GM18870 (cell line): ENCODE results near the gene ITK.
"Not testable (repeated sequence)": the region's sequence is repeated elsewhere in the genome, so short reads cannot be mapped to it uniquely, and the experiment has no call there.

ENCODE experiments used
- ATAC-seq: cut with Tn5 transposase; IDR thresholded peaks from one replicate; pipeline ENCODE4 v1.9.1; 2021; ENCODE audit warnings: moderate library complexity; ENCODE audit not compliant: unreplicated experiment

The ITK gene

GRCh38 chr5:157210652-157211051 lies 30.0 kb downstream of the ITK start:
- ATAC-seq = not testable (repeated sequence)

DNA sequence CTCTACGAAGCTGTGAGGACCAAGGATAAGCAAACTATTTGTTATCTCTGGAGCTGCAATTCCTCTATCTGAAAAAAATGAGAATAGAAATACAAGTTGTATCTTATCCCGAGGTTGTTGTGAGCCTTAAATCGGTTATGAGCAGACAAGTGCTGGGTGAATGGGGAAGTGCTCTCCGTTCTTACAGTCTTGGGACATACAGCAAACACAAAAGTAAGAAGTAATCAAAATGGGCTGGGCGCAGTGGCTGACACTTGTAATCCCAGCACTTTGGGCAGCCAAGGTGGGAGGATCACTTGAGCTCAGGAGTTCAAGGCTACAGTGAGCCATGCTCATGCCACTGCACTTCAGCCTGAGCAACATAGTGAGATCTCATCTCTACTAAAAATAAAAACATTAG lies 31.7 kb downstream of the ITK start:
- no peak for ATAC-seq

DNA sequence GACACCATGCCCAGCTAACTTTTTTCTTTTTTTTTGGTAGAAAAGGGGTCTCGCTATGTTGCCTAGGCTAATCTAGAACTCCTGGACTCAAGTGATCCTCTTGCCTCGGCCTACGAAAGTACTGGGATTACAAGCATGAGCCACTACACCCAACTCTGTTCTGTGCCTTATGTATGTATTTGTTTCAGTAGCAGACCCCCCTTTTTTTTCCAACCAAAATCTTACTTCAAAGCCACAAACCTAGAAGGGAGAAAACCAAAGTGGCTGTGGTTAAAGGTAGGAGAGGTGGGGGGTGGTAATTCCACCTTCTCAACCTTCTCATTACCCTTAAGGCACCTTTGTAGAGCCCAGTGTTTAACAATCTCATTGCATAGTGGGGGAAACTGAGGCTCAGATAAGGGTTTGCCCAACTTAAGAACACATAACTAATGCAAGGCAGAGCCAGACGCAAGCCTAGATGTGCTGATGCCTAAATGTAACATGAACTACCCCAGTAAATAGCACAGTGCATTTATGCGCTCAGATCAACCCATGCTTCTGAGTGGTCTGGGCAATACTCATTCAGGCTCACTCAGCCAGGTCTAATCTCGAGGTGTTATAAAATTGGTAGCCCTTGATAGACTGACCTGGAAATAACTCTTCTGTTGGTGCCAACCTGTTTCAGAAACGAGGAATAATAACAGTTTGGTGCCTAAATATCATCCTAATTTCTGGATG lies 33.0 kb downstream of the ITK start:
- no peak for ATAC-seq

- ATAC-seq = no peak
These were observed 33.8 kb downstream of the ITK start for GRCh38 chr5:157214415-157214814.

DNA sequence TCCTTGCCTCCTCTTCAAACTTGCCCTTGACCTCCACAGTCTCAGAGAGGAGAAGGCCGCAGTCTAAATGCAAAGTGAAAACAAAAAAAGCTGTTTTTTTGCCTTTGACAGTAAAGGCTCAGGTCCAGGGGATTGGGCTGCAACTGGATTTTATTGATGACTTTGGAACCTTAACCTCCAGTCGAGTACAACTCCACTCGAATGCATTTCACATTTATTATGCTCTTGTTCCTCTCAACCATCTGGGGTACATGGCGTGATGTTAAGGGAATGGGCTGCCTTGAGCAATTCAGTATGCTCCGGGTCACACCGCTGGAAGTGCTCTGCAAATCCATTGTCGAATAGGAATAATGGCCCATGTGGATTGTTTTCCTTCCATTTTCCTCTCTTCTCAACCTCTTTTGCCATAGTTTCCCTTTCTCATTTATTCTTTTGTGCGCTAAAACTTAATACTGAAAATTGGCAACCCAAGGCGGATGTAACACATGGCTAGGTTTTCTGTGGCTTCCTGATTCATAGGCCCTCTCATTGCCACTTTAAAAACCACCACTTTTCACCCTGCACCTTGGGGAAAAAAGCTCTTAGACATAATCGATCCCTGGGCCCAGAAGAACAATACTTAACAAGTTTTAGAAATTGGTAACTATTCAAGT lies 34.3 kb downstream of the ITK start:
- ATAC-seq = no peak

- ATAC-seq = no peak
These were observed 35.0 kb downstream of the ITK start for GRCh38 chr5:157215514-157216167.

DNA sequence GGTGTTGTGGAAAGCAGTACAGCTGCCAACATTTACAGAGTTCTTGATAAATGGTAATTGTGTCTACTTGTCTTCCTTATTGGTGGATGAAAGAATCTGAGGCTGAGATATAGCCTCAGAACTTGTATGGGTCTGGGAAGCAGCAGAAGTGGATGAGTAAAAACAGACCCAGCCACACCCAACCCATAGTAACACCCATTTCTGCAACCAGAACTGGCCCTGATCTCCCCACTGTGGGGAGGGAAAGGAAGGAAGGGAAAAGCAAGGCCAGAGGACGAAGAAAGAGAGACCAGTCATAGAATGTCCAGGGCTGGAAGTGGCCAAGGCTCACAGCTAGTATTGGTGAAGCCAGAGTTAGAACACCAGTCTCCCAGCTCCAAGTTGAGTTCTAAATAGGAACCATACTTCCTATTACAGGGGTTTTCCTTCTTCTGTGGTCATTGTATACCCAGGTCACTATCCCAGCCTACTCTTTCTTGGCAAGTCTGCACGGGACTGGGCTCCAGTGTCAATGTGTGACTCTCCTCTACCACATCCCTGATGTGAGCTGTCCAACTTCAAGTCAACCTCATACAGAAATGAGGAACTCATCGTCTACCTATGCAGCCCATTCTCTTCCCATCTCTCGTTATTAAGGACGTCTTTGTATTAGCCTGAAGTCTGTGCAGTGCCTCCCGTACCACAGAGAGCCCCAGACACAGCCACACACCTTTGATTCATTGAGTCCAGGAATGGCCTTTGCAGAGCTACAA lies 35.9 kb downstream of the ITK start:
- ATAC-seq = no peak

- no peak for ATAC-seq
These were observed 36.8 kb downstream of the ITK start for GRCh38 chr5:157217289-157218024.

GRCh38 chr5:157219491-157220271 lies 39.0 kb downstream of the ITK start:
- ATAC-seq = peak; percentile 73

GRCh38 chr5:157221959-157222358 lies 41.3 kb downstream of the ITK start:
- ATAC-seq = no peak

DNA sequence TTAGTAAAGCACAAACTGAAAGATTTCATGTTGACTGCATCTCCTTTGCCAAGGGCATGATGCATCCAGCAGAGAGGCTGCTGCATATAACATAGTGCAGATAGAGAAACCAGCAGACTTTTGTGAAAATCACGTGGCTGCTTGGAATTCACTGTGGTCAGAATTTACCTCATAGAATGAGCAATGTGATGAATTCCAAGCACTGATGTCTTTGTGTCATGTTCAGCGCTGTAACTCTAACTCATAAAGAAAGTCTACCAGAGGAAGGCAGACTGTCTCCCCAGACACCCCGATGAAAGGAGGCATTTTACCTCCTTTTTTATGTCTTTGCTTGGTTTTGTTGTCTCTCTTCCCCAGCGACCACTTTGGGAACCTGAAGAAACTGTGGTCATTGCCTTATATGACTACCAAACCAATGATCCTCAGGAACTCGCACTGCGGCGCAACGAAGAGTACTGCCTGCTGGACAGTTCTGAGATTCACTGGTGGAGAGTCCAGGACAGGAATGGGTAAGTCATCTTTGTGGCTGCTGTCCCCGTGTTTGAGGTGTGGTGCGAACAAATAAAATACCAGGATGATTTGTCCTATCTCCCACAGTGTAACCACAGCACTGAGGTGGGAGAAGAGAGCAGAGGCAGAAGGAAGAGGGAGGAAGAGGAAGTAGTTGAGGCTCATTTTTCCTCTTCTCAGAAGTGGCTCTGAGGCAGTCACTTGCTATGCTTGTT lies 42.0 kb downstream of the ITK start:
- ATAC-seq = no peak

DNA sequence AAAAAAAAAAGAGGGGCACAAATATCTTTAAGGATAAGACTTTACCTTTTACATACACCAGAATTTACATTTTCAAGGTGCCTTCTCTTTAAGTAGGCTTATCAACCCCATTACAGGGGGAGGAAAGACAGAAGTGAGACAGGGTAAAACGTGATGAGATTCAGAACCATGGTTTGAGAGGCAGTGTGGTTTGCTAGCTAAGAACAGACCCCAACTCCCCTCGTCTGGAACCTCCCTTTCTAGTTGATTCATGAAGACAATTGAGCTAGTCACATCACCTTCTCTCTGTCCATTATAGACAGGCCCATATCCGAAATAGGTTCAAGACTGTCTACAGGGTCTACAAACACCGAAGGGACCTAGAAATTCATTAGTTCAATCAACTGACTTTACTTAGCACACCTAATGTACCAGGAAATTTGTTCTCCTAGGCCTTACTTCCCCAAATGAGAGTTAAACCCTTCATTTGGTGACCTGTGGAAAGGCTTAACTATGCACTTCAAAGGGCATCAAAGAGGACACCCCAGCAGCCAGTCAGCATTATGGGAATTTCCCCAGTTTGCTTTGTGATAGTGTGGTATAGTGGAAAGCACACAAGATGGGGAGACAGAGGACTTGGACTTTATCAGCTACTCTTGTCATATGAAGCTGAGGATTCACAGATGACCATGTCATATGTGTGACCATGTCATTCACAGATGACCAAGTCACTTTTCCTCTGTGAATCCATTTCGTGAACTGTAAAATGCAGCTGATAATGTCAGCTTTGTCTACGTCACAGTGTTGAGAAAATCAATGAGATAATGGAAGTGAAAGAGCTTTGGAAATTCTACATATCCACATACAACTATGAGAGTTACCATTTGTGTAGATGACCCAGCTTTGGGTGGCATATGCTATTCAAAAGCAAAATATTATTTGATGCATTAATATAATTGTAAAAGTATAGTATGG lies 45.1 kb downstream of the ITK start:
- ATAC-seq = no peak

- ATAC-seq = no peak
These were observed 50.0 kb downstream of the ITK start for GRCh38 chr5:157230610-157231009.

DNA sequence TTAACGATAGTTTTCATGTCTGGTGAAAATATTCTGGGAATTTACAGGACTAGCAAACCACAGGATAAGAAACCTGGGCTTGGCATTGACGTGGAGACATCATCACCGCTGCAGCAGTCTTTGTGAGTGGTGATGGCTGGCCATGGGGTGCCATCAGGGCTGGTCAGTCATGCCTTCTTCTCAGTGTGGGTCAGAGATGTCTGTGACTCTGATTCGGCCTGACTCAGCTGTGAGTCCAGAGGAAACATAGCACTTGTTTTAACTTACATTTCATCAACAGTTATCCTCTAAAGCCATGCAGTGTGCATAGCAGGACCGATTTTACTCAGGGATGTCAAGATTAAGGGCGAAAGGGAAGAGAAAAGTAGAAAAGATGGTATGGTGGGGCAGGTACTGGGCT lies 52.1 kb downstream of the ITK start:
- no peak for ATAC-seq

- no peak for ATAC-seq
These were observed 52.9 kb downstream of the ITK start for GRCh38 chr5:157233515-157233914.

- ATAC-seq = no peak
These were observed 55.8 kb downstream of the ITK start for GRCh38 chr5:157236423-157236822.

GRCh38 chr5:157241483-157241882 lies 60.8 kb downstream of the ITK start:
- no peak for ATAC-seq

GRCh38 chr5:157244704-157245103 lies 64.1 kb downstream of the ITK start:
- not testable (repeated sequence) for ATAC-seq
